Inflammatory macrophage treated with lipopolysaccharide for 4 hours (primary cell): ENCODE measurements around the gene GCSAM.
"Not testable (repeated sequence)": the region's sequence is repeated elsewhere in the genome, so short reads cannot be mapped to it uniquely, and the experiment has no call there.

Experiments used
- DNase-seq: peaks from one replicate; pipeline ENCODE4 v3.0.0-alpha.2; 2020

GCSAM gene

DNA sequence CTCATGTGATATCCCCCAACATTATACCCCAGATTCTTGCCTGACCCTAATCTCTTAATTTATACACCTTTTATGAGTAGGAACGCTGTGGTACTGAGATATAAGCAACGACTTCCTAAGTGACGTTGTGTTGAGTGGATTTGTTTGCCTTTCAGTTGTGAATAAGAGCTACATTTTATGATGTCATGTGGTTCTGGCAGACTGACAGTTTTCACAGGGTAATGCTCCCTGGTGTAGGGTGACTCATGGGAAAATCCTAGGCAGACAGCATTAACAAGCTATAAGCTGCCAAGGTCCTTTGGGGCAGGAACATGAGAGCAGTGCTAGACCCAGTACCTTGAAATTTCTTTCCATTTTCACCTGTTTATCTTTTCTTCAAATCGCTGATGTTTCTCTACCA lies 35.7 kb downstream of the GCSAM start:
- DNase-seq = peak; percentile 86

DNA sequence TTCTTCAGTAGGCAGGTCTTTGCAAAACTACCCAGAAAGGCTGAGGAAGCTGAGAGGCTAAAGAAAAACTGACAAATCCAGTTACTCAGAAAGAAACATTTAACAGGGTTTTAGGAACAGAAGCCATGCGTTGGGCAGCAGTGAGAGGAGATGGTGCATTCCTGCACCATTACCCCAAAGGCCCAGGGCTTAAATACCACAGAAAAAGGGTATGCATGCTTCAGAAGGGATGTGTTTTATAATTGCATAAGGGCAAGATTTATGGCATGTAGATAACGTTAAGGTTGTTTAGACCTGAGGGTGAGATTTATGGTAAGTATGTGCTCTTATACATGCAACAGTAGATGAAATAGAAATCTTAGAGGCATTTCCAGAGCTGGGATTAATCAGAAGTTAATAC lies 36.9 kb downstream of the GCSAM start:
- DNase-seq = no peak

DNA sequence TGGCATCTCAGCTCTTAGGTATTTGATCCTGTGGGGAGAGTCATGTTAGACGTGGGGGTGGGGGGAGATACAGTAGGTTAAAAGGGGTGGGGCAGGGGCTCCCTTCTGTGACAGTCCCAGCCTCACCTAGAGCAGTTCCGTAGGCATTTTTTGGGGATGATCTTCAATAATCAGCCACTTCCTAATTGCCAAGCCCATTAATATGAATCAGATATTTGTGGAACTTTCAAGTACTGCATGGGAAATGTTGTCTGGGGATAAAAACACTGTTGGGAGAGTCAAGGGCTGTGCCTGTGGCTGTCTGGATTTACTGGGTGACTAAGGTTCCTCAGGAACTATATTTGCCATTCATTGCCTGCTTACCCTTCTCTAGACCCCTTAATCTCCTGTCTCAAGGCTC lies 37.3 kb downstream of the GCSAM start:
- no peak for DNase-seq

DNA sequence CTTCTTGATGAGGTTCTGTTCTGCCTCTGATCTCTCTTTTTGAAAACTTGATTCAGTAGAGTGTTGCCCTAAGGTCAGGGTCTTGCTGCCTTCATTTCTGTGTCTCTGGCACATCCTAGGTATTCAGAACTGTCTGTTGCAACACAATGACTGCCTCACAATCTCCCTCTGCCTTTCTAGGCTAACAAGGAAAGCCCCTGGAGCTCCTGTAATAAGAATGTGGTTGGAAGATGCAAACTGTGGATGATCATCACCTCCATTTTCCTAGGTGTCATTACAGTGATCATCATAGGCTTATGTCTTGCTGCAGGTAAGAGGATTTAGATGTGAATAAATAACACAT lies 39.9 kb downstream of the GCSAM start:
- DNase-seq = no peak

DNA sequence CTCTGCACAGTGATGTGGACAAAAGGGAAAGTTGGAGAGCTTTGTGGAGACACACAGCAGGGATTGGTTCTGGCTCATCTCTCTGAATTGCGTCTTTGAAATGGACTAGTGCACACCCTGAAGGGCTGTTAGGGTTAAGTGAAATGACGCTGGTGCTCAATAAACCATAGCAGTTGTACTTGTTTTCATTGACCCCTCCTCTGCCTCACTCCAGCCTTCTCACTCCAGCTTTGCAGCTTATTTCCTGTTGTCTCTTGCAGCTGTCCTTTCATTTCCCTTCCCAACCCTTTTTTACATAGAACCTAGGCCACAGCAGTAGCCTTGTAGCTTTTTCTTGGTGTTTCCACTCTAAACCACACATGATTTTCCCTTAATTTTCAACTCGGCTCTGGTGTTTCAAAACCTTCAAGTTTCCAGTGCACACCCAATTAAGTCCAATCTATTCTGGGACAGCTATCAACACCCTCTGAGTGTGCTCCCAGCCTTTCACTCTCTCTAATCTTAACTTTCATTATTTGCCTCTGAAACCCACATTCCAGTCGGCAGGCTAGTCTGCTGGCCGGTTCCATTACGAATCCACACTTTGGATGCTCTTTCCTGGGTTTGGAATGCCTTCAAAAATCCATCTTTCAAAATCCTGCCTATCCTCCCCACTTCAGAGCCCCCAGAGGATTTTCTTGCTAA lies 40.4 kb downstream of the GCSAM start:
- DNase-seq = no peak

DNA sequence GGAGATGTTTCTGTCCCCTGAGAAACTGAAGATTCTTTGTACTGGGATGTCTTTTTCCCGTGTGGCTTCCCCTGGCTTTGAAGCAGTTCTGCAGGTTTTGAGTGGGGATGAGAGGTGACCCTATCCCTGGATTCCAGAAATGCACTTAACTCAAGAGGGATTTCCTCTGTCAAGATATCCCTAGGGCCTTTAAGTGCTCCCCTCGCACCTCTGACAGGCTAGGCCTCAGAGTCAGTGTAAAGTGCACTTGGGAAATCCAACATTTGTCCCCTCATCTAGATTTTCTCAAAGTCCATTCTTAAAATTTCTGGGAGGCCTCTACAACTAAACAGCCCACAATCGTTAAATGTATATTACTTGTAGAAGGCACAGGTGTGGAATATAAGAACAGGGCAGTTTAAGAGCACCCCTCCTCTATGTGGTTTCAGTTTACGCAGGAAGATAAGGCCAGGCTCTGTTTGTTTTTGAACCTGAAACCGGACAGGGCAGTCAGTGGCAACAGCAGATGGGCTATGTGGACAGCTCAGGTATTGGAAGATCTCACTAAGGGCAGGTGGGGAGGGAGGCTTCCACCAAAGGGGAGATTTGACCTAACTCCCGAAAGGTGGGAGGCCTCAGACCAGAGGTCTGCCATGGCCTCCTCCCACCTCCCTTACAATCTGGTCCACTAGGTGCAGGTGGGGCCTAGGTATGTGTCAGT lies 42.0 kb downstream of the GCSAM start:
- no peak for DNase-seq

DNA sequence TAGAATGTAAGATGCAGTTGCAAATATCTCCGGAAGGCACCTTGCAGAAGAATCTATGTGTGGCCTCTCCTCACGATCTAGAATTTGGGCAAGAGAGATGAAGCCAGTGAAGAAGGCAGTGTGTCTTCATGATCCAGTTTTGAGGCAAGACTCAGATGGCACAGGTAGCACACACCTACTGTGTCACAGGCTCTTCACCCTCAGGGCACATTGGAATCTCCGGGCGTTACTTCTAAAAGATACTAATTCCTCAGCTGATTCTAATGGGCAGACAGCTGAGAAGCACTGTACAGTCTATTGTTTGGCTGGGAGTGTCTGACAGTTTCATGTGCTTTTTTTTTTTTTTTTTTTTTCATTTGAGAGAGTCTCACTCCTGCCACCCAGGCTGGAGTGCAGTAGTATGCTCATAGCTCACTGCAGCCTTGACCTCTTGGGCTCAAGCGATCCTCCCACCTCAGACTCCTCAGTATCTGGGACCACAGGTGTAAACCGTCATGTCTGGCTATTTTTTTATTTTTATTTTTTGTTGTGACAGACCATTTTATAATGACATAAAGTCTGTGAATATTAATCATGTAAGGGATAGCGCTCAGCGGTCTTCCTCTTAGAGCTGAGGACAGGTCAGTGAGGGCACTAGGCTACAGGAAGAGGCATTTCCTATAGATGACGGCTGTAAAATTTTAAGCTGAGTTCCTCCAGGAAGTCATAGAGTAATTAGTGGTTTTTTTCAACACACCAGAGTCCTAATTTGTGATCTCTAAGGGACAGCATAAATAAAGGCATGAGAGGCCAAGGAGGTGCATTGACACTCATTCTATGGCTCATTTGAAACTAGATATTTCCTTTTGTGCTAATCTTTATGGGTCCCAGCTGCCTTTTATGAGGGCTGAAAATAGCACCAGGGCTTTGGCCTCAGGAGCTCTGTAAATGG lies 42.8 kb downstream of the GCSAM start:
- DNase-seq = peak; percentile 35

DNA sequence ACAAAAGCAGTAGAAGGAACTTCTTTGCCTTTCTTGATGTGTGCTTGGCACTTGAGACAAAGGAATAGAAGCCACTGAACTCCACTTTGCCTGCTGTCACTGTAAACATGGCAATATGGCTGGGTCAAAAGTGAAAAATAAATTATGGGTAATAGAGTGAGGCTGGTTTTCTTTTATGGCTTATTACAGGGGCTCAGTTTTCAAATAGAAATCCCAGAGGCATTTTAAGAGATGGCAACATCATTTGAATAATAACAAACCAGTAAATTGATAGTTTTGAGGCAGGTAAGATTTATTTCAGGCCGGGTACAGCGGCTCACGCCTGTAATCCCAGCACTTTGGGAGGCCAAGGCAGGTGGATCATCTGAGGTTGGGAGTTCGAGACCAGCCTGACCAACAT lies 44.1 kb downstream of the GCSAM start:
- no peak for DNase-seq

DNA sequence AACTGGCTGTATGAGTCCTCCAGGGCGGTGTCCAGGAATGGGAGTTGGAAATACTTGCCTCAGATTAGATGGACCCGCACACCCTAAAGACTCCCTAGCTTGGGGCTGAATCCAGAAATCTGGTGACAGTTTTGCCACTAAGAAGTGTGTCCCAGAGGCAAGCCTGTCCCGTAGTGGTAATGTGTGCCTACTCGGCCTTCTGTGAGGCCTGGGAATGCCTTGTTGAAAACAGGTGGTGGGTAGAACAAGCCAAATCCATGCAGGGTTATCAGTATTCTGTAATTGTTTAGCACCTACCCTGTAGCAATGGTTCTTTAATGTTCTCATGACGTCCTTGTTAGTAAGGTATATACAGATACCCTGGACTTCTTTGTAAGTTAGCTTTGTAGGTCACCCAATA lies 45.3 kb downstream of the GCSAM start:
- no peak for DNase-seq

DNA sequence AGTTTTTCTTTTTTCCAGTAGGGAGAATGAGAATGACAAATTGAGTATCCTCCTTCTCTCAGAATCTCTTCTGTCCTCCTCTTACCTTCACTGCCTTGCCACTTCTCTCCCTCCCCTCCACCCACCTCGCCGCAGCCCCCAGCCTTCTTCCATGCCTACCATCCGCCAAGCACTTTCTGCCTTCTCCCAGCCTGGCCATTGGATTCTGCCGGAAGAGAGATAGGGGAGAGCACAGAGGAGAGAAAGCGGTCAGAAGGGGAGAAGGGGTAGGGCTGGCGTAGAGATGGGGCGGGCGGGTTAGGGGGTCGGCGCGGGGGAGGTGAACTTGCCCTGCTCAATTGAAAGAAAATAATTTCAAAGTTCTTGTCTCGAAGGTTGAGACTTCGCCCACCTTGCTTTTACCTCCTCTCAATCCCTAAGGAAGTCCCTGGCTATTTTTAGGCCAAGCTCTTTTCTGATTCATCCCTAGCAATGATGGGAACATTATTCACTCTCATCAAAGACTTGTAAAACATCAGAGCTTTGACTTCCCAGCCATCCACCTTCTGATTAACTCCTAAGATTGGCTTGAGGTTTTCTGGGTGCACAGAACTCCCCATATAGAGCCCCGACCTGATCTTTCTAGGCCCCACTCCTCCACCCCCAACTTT lies 46.0 kb downstream of the GCSAM start:
- no peak for DNase-seq

DNA sequence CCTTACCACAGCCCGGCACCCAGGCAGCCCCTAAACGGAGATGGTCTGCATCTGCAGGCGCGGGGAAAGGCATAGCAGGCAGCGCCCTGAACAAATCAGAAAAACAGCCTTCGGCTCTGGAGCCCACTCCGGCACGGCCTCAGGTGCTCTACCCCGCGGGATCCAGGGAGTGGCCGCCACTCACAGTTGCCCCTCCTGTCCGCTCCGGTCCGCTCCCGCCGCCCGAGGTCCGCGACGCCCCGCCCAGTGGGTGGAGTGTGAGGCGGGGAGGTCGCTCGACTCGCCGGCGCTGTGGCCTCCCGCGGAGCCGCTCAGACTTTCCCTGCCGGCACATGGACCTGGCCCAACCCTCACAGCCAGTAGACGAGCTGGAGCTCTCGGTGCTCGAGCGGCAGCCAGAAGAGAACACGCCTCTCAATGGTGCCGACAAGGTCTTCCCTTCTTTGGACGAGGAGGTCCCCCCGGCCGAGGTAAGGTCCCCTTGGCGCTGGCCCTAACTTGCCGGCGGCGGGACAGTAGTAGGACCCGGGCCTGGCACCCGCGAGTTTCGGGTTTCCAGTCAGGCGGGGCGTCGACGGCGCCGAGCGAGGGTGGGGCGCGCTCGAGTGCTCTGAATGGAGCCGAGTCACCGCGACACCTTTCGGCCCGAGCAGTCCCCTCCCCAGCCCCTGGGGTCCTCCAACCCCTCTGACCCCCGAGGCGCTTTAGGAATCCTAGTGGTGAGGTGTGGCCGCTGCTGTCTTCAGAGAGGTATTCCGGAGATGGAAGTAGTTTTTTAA lies 46.8 kb downstream of the GCSAM start, which contains the start of gene C3orf52:
TSS of gene C3orf52 (plus strand) at position 314 of the 779 bp plus-strand sequence. CDS start at position 333, 19 bp downstream.
- peak; percentile 58 for DNase-seq

DNA sequence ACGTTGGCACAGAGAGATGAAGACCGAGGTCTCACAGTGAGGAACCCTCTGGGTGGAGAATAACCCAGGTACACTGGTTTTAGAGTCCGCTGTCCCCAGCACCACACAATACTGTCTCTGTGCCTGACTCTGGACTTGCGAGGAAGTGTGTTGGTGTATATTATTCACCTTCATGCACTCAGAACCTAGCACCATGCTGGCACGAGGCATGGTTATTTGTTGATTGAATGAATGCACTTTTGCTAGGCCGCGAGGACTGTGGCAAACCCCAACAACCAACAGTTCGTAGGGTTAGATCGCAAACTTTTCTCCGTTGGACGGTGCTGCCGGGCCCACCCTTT lies 47.3 kb downstream of the GCSAM start:
- DNase-seq = no peak

DNA sequence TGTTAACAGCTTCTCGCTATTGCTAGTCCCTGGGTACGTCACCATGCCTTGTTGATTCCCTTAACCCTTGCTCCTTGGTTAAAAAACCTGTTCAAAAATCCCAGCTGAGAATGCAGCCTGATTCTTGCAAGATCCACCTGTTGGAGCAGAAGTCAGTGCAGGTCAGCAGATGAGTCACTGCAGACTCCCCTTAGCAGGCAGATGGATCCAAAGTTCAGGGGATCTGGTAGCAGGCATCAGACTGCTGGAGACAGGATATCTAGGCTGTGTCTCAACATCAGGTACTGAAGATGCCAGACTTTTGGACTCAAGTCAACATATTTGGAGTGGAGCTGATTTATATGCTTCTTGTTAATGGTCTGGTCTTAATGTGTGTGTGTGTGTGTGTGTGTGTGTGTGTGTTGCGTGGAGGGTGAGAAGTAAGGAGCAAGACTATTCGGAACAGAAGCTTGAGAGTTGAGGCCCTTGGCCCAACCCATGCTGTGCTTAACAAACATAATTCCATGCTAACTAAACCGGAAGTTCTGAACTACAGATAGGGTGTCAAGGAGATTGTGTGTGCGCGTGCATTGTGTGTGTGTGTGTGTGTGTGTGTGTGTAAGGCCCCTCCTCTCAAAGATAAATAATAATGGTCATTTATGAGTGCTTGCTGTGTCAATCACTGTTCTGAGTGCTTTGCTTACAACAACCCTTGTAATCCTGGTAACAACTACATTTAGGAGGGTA lies 47.9 kb downstream of the GCSAM start:
- no peak for DNase-seq

DNA sequence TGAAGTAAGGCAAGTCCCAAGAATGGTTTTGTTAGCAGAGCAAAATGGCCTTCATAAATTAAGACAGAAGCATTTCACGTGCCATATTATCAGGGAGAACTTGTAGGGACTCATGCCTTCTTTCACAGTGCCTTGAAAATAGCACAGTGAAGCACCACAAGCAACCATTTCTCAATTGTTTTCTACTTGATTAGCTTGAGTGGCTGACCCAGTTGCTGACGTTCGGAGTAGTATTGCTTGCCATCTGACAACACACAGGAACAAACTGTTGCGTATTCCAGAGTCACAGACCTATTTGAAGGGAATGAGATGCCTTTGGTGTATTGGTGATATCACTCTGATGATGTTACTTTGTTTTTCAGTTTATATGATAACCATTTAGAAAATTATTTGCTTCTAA lies 49.8 kb downstream of the GCSAM start:
- no peak for DNase-seq

DNA sequence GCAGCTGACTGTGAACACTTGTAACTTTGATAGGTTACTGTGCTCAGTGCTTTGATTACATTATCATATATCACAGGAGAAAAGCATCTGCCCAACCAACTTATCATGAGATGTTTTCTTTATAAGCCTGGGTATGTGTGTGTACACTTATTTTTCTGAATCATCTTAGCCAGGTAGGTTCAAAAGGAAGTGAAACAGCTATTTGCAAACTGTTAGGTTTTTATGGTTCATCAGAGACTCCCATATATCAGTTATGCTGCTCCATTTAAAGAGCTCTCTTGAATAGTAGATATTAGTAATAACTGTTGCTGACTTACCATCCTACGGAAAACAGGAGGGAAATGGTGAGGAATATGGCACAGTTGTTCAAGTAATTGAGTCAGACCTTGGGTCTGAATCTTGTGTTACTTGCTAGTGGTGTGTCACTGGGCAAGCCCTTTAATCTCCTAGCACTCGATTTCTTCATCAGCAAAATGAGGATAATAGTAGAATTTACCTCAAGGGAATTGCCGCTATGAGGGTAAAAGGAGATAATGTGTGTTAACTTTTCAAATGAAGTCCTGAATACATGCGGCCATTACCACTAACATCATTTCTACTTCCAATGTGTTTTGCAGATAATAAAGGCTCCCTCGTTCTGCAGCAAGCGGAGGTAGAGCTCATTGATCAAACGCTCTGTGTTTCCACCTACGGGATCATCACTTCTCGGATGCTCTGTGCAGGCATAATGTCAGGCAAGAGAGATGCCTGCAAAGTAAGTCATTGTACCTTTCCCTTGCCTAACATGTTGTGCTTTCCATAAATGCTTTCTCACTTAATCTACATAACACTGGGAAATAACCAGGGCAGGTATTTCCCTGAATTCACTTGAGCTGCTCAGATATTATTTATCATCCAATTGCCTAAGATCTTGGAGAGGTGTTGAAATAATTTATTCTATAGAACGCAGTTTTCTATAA lies 54.6 kb downstream of the GCSAM start:
- no peak for DNase-seq

DNA sequence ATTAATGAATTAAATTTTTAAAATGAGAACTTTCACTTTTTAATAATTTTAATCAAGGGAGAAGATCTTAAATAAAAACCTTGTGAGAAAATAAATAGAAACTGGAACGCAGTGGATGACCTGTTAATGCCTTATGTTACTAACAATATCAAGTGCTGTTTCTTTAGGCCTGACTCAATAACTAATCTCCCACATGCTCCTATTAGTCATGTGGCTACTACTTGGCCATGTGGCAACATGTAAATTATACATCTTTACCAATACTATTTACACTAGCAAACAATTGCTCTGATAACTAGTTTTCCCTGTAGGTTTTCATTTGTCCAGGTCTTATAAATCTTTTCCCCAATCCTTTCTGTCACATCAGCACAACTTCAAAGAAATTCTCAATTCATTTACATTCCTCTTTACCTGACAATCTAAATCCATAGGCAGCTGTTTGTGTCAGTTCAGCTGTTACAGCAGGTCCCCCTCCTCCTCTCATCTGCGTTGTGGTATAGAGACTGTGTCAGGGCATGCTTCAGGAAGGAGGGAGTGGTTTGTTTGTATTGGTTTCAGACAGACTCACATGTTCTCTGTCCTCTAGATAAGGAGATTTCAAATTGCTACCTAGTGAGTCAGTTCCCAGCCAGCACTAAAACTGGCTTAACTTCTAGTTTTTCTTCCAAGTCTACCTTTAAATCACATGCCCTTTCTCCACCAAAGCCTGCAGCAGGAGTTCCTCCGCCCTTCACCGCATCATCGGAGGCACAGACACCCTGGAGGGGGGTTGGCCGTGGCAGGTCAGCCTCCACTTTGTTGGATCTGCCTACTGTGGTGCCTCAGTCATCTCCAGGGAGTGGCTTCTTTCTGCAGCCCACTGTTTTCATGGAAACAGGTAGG lies 58.2 kb downstream of the GCSAM start:
- DNase-seq = peak; percentile 17

DNA sequence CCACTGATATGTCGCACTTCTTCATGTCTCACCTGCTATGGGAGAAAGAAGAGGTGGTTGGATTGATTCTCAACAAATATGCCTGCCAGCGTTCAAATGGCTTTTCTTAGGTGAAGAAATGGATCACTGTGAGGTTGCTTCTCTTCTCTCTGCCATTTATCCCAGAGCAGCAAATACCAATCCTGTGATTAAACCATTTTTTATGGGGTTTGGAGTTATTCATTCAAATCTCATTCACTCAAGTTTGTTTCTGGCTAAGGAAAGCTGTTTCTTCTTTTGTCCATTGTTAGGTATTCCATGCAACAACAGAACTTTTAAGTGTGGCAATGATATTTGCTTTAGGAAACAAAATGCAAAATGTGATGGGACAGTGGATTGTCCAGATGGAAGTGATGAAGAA lies 59.0 kb downstream of the GCSAM start:
- no peak for DNase-seq

DNA sequence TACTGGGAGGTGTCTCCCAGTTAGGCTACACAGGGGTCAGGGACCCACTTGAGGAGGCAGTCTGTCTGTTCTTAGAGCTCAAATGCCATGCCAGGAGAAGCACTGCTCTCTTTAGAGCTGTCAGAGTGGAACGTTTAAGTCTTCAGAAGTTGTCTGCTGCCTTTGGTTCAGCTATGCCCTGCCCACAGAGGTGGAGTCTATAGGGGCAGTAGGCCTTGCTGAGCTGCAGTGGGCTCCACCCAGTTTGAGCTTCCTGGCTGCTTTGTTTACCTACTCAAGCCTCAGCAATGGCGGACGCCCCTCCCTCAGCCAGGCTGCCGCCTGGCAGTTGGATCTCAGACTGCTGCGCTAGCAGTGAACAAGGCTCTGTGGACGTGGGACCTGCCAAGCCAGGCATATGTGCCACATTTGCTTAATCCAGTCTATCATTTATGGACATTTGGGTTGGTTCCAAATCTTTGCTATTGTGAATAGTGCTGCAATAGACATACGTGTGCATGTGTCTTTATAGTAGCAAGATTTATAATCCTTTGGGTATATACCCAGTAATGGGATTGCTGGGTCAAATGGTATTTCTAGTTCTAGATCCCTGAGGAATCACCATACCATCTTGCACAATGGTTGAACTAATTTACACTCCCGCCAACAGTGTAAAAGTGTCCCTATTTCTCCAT lies 60.5 kb downstream of the GCSAM start:
- DNase-seq = not testable (repeated sequence)
